ENCODE data around the gene CDK5RAP2.

DNA sequence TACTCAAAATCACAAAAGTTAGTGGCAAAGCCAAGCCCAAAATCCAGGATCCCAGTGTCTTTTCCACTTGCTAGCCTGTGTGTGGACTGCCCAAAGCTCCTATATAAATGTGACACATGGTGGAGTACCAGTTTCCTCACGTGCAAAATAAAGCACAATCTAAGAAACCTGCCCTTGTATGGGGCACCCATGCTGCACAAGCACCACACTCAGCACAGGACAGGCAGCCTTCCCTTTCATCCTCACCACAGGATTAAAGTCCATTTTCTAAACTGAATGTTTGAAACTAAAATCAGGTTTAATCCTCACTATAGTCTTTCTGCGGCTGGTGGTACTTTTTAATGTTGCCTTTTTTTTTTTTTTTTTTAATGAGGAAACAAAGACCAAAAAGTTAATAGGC, 5.5 kb downstream of the CDK5RAP2 start:
- TF ChIP-seq, protein P1, sequence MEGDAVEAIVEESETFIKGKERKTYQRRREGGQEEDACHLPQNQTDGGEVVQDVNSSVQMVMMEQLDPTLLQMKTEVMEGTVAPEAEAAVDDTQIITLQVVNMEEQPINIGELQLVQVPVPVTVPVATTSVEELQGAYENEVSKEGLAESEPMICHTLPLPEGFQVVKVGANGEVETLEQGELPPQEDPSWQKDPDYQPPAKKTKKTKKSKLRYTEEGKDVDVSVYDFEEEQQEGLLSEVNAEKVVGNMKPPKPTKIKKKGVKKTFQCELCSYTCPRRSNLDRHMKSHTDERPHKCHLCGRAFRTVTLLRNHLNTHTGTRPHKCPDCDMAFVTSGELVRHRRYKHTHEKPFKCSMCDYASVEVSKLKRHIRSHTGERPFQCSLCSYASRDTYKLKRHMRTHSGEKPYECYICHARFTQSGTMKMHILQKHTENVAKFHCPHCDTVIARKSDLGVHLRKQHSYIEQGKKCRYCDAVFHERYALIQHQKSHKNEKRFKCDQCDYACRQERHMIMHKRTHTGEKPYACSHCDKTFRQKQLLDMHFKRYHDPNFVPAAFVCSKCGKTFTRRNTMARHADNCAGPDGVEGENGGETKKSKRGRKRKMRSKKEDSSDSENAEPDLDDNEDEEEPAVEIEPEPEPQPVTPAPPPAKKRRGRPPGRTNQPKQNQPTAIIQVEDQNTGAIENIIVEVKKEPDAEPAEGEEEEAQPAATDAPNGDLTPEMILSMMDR (conservative IDR thresholded peaks at IDR 0.05): no peak
- no peak for TF ChIP-seq ZFX (IDR thresholded peaks at IDR 0.05)

All from C4-2B (cell line).